Ovary (tissue), 9 donors: ENCODE results near the gene NGEF. TPM values are rescaled to one million over a fixed set of nuclear protein-coding genes. Genes with fewer than 3 reads are reported as not detected.
"Not testable (repeated sequence)": the region's sequence is repeated elsewhere in the genome, so short reads cannot be mapped to it uniquely, and the experiment has no call there.

ENCODE experiments used
- DNase-seq, 5 donors: peaks; one replicate each; pipeline ENCODE4 v3.0.0-alpha.2; 2019 to 2020
- H3K27ac ChIP-seq, 2 donors: fragments of 200-600 bp; one replicate each; pipeline versions ENCODE4 v1.5.1 to v1.8.0; 2019 to 2022
- H3K27me3 ChIP-seq: fragments of 200-600 bp; one replicate; pipeline ENCODE4 v1.8.0; 2022
- H3K36me3 ChIP-seq: fragments of 200-600 bp; sonication (generic); one replicate; pipeline ENCODE4 v1.5.1; 2019
- H3K4me1 ChIP-seq: one replicate; pipeline ENCODE4 v1.8.1; 2013; ENCODE audit warnings: mild to moderate bottlenecking, moderate library complexity; ENCODE audit not compliant: insufficient read depth
- H3K4me3 ChIP-seq: fragments of 200-600 bp; sonication (generic); one replicate; pipeline ENCODE4 v1.5.1; 2017
- H3K9me3 ChIP-seq, 2 donors: fragments of 200-600 bp in 1 of 2; sonication (generic) in 1 of 2; one replicate each; pipeline versions ENCODE4 v1.5.1 to v1.8.1; 2013 to 2019; ENCODE audit warnings: mild to moderate bottlenecking in 1 of 2, moderate library complexity in 1 of 2
- EP300 ChIP-seq: sonication (generic); formaldehyde crosslinking; IDR thresholded peaks from one replicate; pipeline ENCODE4 v1.6.1; 2017; ENCODE audit warnings: antibody characterized with exemption
- POLR2A ChIP-seq: fragments of 450-650 bp; IDR thresholded peaks from one replicate; pipeline ENCODE4 v1.6.1; 2017; ENCODE audit warnings: antibody characterized with exemption, mild to moderate bottlenecking, moderate library complexity
- WGBS, 3 donors: extraction: QIAGEN DNeasy Blood & Tissue Kit in 1 of 3; methylation state at CpG; one replicate each; pipeline versions ENCODE4 v1.1.5 to v1.1.7; 2013 to 2017; 5-methylcytosine and 5-hydroxymethylcytosine counted together
- intact Hi-C, 4 donors: fragments of 100-400 bp; cut with DNase I; formaldehyde crosslinking; loops; one replicate each; pipeline versions ENCODE4 v1.11.0 to v1.15.1; 2022 to 2023
- polyA plus RNA-seq, 2 donors: library from polyadenylated mRNA; stranded (reverse); fragments of 200-250 nt in 1 of 2; fragments of 350-450 nt in 1 of 2; fragmentation: Illumina TruSeq in 1 of 2; extraction: RNeasy Lipid Tissue Mini Kit (QIAGEN cat#74804) in 1 of 2; gene quantifications; one replicate each; pipeline ENCODE4 v1.2.3, GENCODE V29; 2013 to 2014
- total RNA-seq, 7 donors: library from RNA; depleted of rRNA in 2 of 7; stranded (reverse); fragments of >200 nt in 2 of 7; fragmentation: NEBNext Ultra II Directional in 3 of 7; extraction: Animal tissue kit (Norgen Biotek cat#: 25700) in 3 of 7; gene quantifications; one replicate each; pipeline versions ENCODE4 v1.1.0 to v1.2.4, GENCODE V29; 2016 to 2023
- TF ChIP-seq, protein P1 (sequence below), 3 donors: fragments of 450-650 bp in 2 of 3; fragments of 200-600 bp in 1 of 3; IDR thresholded peaks; one replicate each; pipeline versions ENCODE4 v1.5.1 to v1.8.0; 2016 to 2022; ENCODE audit warnings: antibody characterized with exemption in 3 of 3, mild to moderate bottlenecking in 1 of 3
- donor health status: DM: no; HTN: no; CAD: no; lungs with moderate emphysema.
- donor health status: DM: no; HTN: no; CAD: no.
- donor health status: Bipolar disorder and iron deficiency.
- donor health status: DM: yes; HTN: yes; CAD: no.
- donor health status: DM: no; HTN: no; CAD: no.
- donor health status: DM: yes; HTN: yes; CAD: no.

NGEF gene
- total and polyA plus RNA-seq, 9 donors: 0.18 to 3.1 (median 0.80) TPM

- WGBS, 3 donors: 91 to 96% (median 96%) methylated on average over 6 of the region's 6 CpGs
Measured at GRCh38 chr2:232910376-232910775, 102.7 kb downstream of the NGEF start.

DNA sequence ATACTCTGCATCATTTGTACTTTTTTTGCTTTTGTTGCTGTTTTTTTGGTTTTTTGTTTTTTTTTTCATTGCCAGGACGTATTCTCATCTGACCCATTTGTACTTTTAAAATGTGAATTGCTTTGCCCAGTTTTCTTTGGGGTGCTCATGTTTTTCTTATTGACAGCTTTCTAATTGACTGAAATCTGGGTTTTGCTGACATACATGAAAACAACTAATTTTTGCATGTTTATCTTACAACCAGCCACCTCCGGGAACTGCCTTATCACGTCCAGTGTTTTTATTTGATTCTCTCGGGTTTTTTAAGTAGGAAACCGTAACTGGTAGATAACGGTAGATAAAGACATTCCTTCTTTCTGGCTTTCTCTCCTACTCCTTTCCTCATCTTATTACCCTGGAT, 104.4 kb downstream of the NGEF start:
- DNase-seq: no peak
- WGBS, 3 donors: 9 to 23% (median 9%) methylated on average over 6 of the region's 6 CpGs
- H3K27ac ChIP-seq: no peak overlapping the region
- no peaks in the 10 kb centered on the region for H3K27me3 ChIP-seq
- no peak overlapping the region for H3K4me3 ChIP-seq
- intact Hi-C loops: no loop called here
- no peak for TF ChIP-seq EP300
- no peak for TF ChIP-seq POLR2A
- TF ChIP-seq, protein P1, sequence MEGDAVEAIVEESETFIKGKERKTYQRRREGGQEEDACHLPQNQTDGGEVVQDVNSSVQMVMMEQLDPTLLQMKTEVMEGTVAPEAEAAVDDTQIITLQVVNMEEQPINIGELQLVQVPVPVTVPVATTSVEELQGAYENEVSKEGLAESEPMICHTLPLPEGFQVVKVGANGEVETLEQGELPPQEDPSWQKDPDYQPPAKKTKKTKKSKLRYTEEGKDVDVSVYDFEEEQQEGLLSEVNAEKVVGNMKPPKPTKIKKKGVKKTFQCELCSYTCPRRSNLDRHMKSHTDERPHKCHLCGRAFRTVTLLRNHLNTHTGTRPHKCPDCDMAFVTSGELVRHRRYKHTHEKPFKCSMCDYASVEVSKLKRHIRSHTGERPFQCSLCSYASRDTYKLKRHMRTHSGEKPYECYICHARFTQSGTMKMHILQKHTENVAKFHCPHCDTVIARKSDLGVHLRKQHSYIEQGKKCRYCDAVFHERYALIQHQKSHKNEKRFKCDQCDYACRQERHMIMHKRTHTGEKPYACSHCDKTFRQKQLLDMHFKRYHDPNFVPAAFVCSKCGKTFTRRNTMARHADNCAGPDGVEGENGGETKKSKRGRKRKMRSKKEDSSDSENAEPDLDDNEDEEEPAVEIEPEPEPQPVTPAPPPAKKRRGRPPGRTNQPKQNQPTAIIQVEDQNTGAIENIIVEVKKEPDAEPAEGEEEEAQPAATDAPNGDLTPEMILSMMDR (IDR thresholded peaks at IDR 0.05): no peak
- no peaks in the 10 kb centered on the region for H3K9me3 ChIP-seq
- H3K4me1 ChIP-seq: no peaks in the 10 kb centered on the region
- no peaks in the 10 kb centered on the region for H3K36me3 ChIP-seq

More at GRCh38 chr2:232910376-232910775, 102.7 kb downstream of the NGEF start:
- TF ChIP-seq, protein P1 (IDR thresholded peaks at IDR 0.05): no peak
- no peak for TF ChIP-seq POLR2A
- TF ChIP-seq EP300: no peak
- Histone ChIP-seq H3K27ac (no peak overlapping the region), H3K4me1 (no peaks in the 10 kb centered on the region), H3K36me3 (no peaks in the 10 kb centered on the region), H3K4me3 (no peak overlapping the region), H3K9me3 (no peaks in the 10 kb centered on the region), H3K27me3 (no peaks in the 10 kb centered on the region)
- intact Hi-C loops: no loop called here
- no peak for DNase-seq

GRCh38 chr2:232907718-232908085, 105.4 kb downstream of the NGEF start:
- intact Hi-C loops, H3K27me3 ChIP-seq, H3K36me3 ChIP-seq, H3K27ac ChIP-seq, DNase-seq, H3K9me3 ChIP-seq, H3K4me1 ChIP-seq, H3K4me3 ChIP-seq: not testable (repeated sequence)
- 85 to 90% (median 86%) methylated on average over 9 of the region's 9 CpGs for WGBS, 3 donors

DNA sequence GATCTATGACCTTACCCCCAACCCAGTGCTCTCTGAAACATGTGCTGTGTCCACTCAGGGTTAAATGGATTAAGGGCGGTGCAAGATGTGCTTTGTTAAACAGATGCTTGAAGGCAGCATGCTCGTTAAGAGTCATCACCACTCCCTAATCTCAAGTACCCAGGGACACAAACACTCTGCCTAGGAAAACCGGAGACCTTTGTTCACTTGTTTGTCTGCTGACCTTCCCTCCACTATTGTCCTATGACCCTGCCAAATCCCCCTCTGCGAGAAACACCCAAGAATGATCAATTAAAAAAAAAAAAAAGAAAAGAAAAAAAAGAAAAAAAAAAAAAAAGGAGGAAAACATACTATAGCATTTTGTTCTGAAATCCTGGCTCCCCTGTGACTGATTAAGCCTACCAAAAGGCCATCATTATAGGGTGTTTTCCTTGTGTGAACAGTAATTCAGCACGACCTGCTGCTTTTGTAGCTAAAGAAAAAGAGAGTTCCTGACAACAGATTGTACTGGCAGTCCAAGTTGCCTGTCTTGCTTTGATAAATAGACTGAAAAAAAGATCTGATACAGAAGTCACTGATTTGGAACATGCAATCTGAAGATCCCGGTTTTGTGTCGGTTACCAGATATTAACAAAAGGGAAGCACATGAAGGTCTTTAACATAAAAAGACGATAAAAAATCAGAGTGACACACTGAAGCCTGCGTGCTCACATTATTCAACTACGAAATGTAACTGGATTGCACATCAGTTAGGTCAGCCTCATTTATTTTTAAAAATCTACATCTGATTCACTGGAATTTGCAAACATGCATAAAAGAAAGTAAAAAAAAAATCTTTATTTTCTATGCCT, 106.0 kb downstream of the NGEF start:
- intact Hi-C loops, H3K36me3 ChIP-seq, H3K4me1 ChIP-seq, DNase-seq, H3K9me3 ChIP-seq, H3K27me3 ChIP-seq, H3K4me3 ChIP-seq, H3K27ac ChIP-seq: not testable (repeated sequence)
- WGBS, 3 donors: 47 to 69% (median 67%) methylated on average over 7 to 9 of the region's 10 CpGs

GRCh38 chr2:232903989-232904388, 109.1 kb downstream of the NGEF start:
- intact Hi-C loops: no loop called here
- WGBS, 3 donors: 78 to 84% (median 84%) methylated on average over 9 of the region's 9 CpGs
- TF ChIP-seq EP300 (no peak), POLR2A (no peak)
- TF ChIP-seq, protein P1 (IDR thresholded peaks at IDR 0.05): no peak

More at GRCh38 chr2:232903989-232904388, 109.1 kb downstream of the NGEF start:
- Histone ChIP-seq H3K4me1 (peaks cover 2% of the 10 kb centered on the region), H3K4me3 (no peak overlapping the region), H3K36me3 (no peaks in the 10 kb centered on the region), H3K9me3 (no peaks in the 10 kb centered on the region), H3K27ac (no peak overlapping the region), H3K27me3 (no peaks in the 10 kb centered on the region)
- no peak for DNase-seq
